Fibroblast of skin of back (primary cell): ENCODE measurements around the gene MARVELD1. TPM values are rescaled to one million over a fixed set of nuclear protein-coding genes. Genes with fewer than 3 reads are reported as not detected.
"Not testable (repeated sequence)": the region's sequence is repeated elsewhere in the genome, so short reads cannot be mapped to it uniquely, and the experiment has no call there.

Source experiments
- DNase-seq: peaks from one replicate; pipeline ENCODE4 v3.0.0-alpha.2; 2013
- polyA plus RNA-seq, 2 experiments: library from polyadenylated mRNA; unstranded; fragments of 120-200 nt; gene quantifications; one replicate each; pipeline ENCODE4 v1.2.1, GENCODE V29; 2013; ENCODE audit not compliant: insufficient read length in 2 of 2

Gene MARVELD1
- polyA plus RNA-seq (2013, experiment 1 of 2; ENCODE audit: insufficient read length): 106 TPM
- polyA plus RNA-seq (2013, experiment 2 of 2; ENCODE audit: insufficient read length): 129 TPM

DNA sequence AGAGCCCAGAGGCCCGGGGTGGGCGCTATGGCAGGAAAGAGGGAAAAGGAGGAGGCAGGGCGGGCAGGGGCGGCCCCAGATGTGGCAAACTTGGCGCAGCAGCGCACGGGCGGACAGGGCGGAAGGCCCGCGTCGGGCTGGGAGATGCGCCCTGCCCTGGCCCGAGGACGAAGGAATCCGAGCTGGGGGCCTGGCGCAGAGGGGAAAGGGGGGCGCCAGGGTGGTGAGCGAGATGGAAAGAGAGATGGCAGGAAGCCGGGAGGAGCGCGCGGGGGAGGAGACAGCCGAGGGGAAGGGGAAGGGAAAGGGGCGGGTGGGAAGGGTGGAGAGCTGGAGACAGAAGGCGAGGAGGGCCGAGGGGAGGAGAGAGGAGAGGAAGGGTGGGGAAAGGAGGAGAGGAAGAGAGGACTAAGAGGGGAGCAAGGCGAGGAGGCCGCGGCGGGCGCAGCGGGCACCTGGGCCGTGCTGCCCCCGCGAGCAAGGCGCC lies at the start of gene MARVELD1:
Gene MARVELD1 (plus strand): TSS at position 392 of the 487 bp plus-strand sequence. CDS start 147 bp downstream, outside the sequence.
- DNase-seq: peak; percentile 94

- DNase-seq: no peak
These were observed 49.2 kb upstream of the MARVELD1 start for GRCh38 chr10:97664282-97664850.

DNA sequence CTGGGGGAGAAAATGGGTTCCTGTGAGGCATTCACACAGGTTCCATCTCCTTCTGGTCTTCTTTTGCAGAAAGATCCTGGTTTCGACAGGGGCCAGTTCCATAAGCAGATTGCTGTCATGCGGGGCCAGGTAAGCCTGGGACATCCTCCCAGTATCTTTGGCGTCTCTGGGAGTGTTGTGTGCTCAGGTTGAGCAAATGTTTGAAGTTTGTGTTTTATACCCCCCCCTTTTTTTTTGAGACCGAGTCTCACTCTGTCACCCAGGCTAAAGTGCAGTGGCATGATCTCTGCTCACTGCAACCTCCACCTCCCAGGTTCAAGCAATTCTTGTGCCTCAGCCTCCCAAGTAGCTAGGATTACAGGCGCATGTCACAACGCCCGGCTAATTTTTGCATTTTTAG lies 46.5 kb upstream of the MARVELD1 start:
- no peak for DNase-seq

DNA sequence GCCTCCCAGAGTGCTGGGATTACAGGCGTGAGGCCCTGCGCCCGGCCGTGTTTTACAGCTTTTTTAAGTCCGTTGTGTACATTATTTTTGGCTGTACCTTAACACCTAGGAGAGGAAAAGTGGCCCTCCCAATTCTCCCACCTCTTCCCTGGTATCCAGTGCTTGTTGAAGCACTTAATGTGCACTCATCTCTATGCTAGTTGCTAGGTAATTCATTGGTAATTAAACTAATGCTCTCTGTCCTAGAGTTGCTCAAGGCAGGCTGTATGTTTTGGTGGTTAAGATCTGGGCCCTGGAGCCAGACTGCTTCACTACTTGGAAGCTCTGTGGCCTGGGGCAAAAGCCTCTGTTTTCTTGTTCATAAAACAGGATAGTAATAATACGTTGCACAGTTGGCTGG lies 46.1 kb upstream of the MARVELD1 start:
- no peak for DNase-seq

DNA sequence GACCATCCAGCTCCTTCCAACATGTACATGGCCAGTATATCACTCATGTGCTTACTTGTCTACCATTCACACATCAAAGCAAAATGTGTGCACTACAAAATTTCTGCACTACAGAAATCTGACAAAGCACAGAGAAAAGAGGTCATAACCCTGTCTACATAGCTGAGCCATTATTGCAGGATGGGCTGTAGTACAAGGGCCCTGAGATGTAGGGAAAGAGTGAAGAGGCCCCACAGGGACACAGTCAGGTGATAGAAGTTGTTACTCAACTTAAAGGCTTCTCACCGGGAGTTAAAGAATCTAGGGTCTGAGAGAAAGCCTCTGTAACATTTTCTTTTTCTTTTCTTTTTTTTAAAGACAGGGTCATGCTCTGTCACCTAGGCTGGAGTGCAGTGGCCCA lies 44.0 kb upstream of the MARVELD1 start:
- DNase-seq: no peak

DNA sequence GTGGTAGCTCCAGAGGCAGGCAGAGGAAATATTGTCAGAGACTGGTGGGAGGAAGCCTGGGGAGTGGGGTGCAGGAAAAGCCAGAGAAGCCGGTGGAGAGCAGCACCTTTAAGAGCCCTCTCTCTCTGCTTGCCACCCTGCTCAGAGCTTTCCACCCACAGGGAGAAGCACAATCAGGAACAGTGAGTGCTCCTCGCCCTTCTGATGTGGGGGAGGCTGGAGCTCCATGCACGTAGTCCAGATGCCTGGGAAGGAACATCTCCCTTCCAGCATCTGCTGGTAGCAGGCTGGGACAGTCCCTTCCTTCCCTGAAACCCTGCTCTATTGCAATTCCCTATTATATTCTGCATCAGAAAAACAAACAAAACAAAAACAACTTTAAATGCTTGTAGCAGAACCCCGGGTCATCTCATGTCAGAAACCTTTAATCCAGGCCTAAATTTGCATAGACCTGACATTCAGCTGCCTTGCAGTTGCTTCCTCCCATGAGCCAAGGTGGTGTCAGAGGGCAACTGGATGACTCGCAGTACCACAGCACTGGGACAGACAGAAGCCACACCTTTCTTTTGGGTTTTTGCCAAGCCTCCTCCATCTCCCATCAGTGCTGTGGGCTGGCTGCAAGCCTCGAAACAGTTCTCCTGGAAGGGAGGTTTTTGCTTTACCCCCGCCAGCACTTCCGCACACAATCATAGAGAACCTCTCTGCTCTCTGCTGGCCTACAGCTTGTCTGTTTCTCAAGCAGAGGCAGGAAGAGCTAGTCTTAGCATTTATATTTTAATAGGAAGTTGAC lies 39.6 kb upstream of the MARVELD1 start:
- DNase-seq: peak; percentile 50

DNA sequence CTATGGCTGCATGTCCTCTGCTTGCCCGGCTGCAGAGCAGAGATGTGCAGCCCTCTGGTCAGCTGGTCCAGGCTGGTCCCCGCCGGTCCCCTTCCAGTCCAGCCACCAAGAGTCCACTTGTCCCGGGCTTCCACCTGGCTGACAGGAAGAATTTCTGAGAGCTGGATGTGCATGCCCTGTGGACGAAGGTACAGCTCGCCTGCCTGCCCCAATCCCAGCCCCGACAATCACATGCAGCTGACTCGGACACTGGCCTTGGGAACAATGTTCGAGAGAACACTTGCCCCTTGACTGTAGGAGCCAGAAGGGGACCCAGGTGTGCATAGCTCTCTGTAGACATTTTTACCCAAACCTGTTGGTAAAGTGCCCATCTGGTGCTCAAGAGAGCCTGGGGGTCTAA lies 38.3 kb upstream of the MARVELD1 start:
- DNase-seq: no peak

DNA sequence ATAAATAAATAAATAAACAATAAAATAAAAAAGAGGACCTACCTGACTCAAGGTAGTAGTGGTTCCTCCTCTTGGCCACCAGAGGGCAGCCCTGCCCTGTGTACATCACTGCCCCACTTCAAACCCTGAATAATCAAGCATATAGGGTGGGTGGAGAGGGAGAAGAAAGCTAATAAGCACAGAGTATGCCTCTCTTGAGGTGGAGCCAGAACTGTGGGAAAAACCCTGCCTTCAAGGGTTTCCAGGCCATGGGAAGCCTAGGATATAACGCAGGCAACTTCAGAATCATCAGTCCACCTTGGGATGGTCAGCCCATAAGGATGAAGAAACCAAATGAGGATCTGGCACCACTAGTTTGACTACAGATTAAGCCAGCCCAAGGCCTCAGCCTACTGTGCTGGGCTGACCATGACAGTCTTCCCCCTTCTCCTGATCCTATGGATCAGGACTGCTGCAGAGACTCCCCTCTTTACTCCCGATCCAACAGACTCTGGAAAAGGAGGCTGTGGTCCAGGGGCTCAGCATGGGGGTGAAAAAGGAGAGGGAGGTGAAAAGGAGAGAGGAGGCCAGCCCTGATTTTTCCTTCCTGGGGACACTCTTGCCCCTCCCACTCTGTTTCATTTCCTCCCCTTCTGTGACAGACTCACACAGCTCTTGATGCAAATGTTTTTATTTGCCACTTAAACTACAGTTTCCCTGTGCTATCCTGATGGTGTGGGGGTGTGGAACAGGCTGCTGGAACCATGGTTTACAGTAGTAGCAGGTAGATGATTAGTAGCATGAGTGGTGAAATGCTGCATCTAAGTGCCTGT lies 36.6 kb upstream of the MARVELD1 start:
- DNase-seq: peak; percentile 52

DNA sequence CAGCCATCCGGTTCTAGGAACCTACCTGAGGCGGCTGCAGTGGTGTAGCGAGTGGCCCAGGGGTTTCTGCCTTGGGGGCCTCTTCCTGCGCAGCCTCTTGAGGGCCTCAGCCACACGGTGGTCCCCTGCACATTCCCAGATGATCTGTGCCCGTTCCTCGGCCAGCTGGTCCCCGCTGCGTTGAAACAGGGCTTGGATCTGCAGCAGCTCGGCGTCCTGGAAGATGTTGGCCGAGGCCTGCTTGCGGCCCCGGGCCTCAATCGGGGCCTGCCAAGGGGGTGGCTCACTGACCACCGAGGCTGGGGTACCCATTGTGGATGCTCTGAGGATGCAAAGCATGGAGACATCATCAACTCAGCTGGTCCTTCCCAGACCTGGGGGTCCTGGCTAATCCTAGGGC lies 33.9 kb upstream of the MARVELD1 start:
- DNase-seq: no peak

DNA sequence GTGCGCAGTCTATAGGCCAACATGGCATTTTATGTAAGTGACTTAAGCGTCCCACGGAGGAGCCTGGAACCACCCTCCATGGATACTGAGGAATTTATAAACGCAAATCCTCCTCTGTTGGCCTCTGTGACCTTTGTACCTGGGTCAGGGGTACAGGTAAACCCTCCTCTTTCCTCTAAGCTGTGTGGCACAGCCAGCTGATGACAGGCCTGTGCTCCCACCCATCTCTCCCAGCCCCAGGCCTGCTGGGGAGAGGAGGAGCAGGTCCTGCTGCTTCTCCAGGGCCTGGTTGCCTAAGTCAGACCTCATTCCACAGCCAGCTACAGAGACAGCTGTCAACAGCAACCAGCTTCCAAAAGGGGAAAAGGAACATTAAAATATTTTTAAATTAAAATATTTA lies 31.5 kb upstream of the MARVELD1 start:
- no peak for DNase-seq

DNA sequence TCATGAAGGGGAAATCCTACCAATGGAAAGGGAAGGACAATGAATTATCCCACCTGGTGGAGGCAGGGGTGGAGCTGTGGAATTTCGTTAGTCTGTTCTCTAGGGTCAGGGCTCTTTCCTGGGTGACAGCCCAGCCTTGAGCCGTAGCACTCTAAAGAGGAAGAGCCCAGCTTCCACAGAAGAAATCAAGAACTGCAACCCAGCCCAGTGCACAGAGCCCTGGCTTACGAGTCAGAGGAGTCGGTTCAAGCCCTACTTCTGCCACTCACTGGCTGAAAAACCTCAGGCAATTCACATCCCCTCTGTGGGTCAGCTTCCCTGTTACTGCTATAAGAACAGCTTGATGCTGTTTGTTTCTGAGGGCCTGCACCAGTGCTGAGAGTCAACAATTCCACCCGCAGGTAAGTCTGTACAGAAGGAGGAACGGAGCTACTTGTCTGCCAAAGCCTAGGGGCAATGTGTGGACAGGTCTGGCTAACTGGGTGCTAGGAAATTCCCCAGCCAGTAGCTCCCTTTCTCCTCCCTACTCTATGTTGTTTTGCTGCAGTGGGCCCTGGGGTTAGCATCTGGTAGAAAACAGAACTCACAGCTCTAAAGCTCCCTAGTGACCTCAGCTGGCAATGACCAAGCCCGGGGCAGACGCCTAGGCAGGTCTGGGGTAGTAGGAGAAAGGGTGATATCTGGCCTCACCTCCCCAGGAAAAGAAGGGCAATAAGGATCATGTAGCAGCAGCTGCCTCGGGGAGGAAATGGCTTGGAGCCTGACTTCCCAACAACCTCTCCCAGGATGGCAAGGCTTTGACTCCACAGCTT lies 29.8 kb upstream of the MARVELD1 start:
- DNase-seq: peak; percentile 73

- not testable (repeated sequence) for DNase-seq
These were observed 29.2 kb upstream of the MARVELD1 start for GRCh38 chr10:97684368-97684713.

DNA sequence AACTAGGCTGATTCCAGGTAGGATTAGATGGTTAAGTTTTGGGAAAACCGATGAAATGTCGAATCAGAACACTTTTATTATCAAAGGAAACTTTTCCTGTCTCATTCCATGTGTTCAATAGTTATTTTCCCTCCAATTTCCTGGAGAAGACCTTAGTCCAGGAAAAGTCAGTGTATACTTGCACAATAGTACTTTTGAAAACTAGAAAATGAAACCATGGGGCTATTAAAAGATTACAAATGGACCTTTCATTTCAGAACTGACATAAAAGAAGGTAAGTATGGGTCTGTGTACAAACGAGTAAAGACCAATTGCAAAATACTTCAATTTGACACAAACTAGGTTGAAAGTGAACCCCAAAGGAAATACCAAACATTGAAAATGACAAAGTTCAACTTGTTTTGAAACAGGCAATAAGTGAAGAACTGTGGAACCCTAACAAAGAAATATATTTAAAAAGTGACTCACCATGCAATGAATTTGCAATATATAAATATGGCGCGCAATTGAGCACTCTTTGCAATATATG lies 28.6 kb upstream of the MARVELD1 start:
- no peak for DNase-seq

DNA sequence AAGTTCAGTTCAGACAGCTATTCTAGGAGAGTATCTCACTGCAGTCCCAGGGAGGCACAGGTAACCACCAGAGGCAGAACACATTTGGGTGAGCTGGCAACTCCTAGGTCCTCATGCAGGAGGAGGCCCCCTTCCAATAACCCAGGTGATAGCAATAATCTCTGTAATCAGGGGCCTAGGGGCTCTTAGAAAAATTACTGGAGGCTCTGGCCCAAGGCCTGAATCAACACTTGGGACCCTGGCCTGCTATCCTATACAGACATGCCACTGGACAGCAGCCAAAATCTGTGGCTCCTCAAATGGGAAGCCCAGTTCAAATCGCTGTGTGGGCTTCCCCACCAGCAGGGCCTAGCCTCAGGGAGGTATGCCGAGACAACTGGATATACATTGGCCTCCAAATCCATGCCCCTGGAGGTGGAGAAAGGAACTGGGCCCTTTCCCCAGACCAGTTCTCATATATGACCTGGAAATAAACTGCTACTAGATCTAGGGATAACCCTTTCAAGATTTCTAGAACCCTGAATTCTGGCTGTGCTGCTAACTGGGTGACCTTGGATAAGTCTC lies 28.1 kb upstream of the MARVELD1 start:
- peak; percentile 30 for DNase-seq

DNA sequence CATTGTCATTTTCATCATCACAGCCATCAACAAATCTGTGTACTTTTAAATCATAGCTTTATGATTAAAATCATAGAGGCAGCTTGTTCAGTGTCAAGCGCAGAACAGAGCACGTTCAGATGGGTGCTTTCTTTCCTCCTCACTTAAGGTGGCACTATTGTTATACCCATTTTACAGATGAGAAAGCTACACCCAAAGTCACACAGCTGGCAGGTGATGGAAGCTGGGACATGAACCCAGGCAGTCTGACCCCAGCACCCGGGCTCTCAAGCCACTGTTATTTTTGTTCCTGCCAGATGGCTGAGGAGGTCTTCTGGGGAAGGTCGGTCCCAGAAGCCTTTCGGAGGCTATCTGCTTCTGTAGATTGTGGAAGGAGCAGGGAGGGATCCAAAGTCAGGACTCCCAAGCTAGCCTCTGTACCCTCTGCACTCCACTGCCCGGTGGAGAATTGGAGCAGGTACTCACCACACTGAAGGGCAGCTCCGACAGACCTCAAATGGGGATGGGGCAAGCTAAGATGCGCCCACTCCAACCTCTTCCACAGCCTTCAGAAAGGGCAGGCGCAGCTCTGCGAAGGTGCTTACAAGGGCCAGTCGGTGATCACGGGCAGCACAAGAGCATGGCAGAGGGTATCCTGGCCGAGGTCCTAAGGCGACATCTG lies 27.1 kb upstream of the MARVELD1 start:
- DNase-seq: no peak

DNA sequence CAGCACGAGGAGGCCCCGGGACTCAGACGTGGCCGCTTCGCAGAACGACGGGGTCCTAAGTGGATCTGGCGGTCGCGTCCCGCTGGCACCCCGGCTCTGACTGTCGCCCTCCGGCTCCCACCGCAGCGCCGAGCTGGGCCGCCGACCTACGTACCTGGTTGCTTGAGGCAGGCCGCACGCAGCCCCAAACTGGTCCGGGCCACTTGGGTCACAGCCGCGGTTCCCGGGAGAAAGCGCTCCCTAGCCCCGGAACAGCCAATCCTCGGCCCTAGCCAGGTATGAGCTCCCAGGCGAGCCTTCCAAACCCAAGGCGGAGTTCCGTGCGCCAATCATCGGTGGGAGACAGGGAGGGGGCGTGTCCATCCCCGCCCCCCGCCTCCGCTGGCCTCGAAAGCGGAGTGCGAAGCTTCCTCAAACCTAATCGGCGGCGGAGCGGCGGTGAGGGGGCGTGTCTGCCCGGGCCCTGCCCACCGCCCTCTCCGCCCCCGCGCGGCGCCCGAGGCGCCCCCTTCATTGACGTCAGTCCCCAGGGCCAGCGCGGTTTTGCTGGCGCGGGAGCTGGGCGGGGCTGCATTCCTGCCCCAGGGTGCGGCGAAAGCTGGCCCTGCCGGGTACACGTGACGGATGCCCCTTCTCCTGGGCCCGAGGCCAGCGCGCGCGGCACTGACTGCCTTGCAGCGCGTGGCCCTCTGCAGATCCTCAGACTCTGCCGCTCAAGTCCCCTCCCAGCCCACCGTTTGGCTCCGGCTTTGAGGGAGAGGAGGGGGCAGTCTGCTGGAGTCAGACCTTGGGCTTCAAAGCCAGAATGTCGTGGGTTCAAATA lies 26.4 kb upstream of the MARVELD1 start, which contains the start of gene AVPI1:
Gene AVPI1 (minus strand): TSS at position 280 of the 823 bp plus-strand sequence. CDS start 7,336 bp downstream, outside the sequence.
- DNase-seq: peak; percentile 96

GRCh38 chr10:97687785-97688781 lies 25.4 kb upstream of the MARVELD1 start:
- DNase-seq: peak; percentile 66

DNA sequence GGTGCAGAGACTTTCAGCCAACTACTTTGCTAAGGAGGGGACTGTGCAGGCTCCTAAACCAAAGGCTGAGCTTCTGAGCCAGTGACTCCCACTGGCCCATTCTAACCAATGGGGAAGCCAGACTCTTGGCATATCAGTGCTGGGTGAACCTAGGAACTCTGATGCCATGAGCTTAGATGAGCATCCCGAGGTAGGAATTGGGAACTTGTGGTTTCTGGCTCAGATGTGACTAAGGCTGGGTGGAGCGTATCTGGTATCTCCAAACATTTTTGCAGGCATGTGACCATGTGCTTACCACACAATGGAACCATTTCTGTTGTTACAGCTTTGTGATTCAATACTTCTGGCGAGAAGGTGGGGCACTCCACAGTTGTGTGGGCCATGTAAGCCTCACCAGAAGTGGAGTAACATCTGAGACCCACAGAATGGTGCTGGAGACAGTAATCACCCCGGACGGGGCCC lies 23.9 kb upstream of the MARVELD1 start:
- peak; percentile 96 for DNase-seq

DNA sequence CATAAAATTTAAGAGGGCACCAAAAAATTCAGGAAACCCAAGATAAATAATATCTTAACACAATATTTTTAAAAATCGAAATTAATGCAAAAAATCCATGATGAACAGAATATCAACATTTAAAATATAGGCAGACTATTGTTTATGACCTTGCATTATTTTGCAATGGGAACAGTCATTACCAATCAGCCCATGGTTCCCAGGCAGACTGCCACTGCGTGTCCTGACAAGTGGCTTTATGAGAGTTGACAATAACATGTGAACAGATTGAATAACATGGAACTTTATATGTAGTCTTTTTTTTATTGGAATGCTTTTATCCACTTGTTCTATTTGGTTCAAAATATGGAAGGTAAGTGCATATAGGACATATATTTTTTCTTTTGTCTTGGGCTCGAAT lies 23.4 kb upstream of the MARVELD1 start:
- no peak for DNase-seq
